AML-193 (cell line): Measurements from ENCODE around the gene FAM120B.

Experiments
- DNase-seq, 2 experiments: peaks; one replicate each; lab custom pipeline; 2025; lab: John Stamatoyannopoulos, UW

The FAM120B gene

GRCh38 chr6:170443151-170443662 lies 136.6 kb downstream of the FAM120B start:
- DNase-seq = no peak

- no peak for DNase-seq
Observed at GRCh38 chr6:170444056-170444591, 137.6 kb downstream of the FAM120B start.

- DNase-seq = no peak
Observed at GRCh38 chr6:170444811-170445211, 138.3 kb downstream of the FAM120B start.

GRCh38 chr6:170445487-170445886 lies 138.9 kb downstream of the FAM120B start:
- no peak for DNase-seq

GRCh38 chr6:170445971-170446370 lies 139.4 kb downstream of the FAM120B start:
- no peak for DNase-seq

GRCh38 chr6:170446841-170447560 lies 140.4 kb downstream of the FAM120B start:
- DNase-seq = no peak

GRCh38 chr6:170447561-170447930 lies 141.0 kb downstream of the FAM120B start:
- DNase-seq = no peak

GRCh38 chr6:170448317-170448716 lies 141.8 kb downstream of the FAM120B start:
- DNase-seq = no peak

GRCh38 chr6:170448751-170449630 lies 142.4 kb downstream of the FAM120B start:
- DNase-seq = no peak

GRCh38 chr6:170449835-170450753 lies 143.5 kb downstream of the FAM120B start:
- no peak for DNase-seq

GRCh38 chr6:170450916-170451761 lies 144.6 kb downstream of the FAM120B start:
- no peak for DNase-seq

GRCh38 chr6:170451762-170452651 lies 145.4 kb downstream of the FAM120B start:
- no peak for DNase-seq

GRCh38 chr6:170452767-170453545 lies 146.4 kb downstream of the FAM120B start:
- no peak for DNase-seq

- DNase-seq = no peak
Observed at GRCh38 chr6:170453586-170454511, 147.3 kb downstream of the FAM120B start.

- DNase-seq = no peak
Observed at GRCh38 chr6:170454512-170455285, 148.1 kb downstream of the FAM120B start.

- DNase-seq = no peak
Observed at GRCh38 chr6:170455335-170455979, 148.9 kb downstream of the FAM120B start.
